Muscle layer of duodenum (tissue), 2 donors: Measurements from ENCODE around the gene GATA1.

Experiments used
- H3K27ac ChIP-seq: one replicate; pipeline ENCODE4 v1.7.0; 2013; ENCODE audit warnings: mild to moderate bottlenecking, low read length
- H3K27me3 ChIP-seq: one replicate; pipeline ENCODE4 v1.7.0; 2013; ENCODE audit warnings: low read depth, mild to moderate bottlenecking, control low read depth, low read length
- H3K36me3 ChIP-seq, 2 donors: one replicate each; pipeline ENCODE4 v1.7.0; 2013; ENCODE audit warnings: low read length in 2 of 2, control low read depth in 1 of 2, mild to moderate bottlenecking in 1 of 2; ENCODE audit not compliant: insufficient read depth in 2 of 2, control insufficient read depth in 1 of 2
- H3K4me1 ChIP-seq, 2 donors: one replicate each; pipeline ENCODE4 v1.7.0; 2013; ENCODE audit warnings: low read length in 2 of 2, mild to moderate bottlenecking in 2 of 2, control low read depth in 1 of 2, moderate library complexity in 1 of 2; ENCODE audit not compliant: insufficient read depth in 2 of 2, control insufficient read depth in 1 of 2
- H3K4me3 ChIP-seq, 2 donors: one replicate each; pipeline ENCODE4 v1.7.0; 2013; ENCODE audit warnings: low read length in 2 of 2, low read depth in 1 of 2, mild to moderate bottlenecking in 1 of 2
- H3K9me3 ChIP-seq, 2 donors: one replicate each; pipeline ENCODE4 v1.7.0; 2013; ENCODE audit warnings: low read length in 2 of 2, control low read depth in 1 of 2, mild to moderate bottlenecking in 1 of 2; ENCODE audit not compliant: control insufficient read depth in 1 of 2
- donor health status: healthy.

The GATA1 gene

GRCh38 chrX:48785540-48786214 lies 713 bp upstream of the GATA1 start:
- no peaks in the 10 kb centered on the region for H3K4me1 ChIP-seq
- no peak overlapping the region for H3K27ac ChIP-seq
- no peaks in the 10 kb centered on the region for H3K27me3 ChIP-seq
- H3K36me3 ChIP-seq, result no peaks in the 10 kb centered on the region
- no peak overlapping the region for H3K4me3 ChIP-seq
- no peaks in the 10 kb centered on the region for H3K9me3 ChIP-seq

- Histone ChIP-seq H3K4me3 (no peak overlapping the region), H3K4me1 (no peaks in the 10 kb centered on the region), H3K36me3 (no peaks in the 10 kb centered on the region), H3K9me3 (no peaks in the 10 kb centered on the region), H3K27me3 (no peaks in the 10 kb centered on the region), H3K27ac (no peak overlapping the region)
Measured at GRCh38 chrX:48786825-48787504, 575 bp downstream of the GATA1 start.

- no peaks in the 10 kb centered on the region for H3K27me3 ChIP-seq
- no peak overlapping the region for H3K27ac ChIP-seq
- H3K9me3 ChIP-seq, result no peaks in the 10 kb centered on the region
- no peaks in the 10 kb centered on the region for H3K36me3 ChIP-seq
- no peaks in the 10 kb centered on the region for H3K4me1 ChIP-seq
- no peak overlapping the region for H3K4me3 ChIP-seq
Measured at GRCh38 chrX:48787505-48788443, 1.4 kb downstream of the GATA1 start.

GRCh38 chrX:48789366-48790220 lies 3.2 kb downstream of the GATA1 start:
- Histone ChIP-seq H3K9me3 (no peaks in the 10 kb centered on the region), H3K4me3 (no peak overlapping the region), H3K27ac (no peak overlapping the region), H3K36me3 (no peaks in the 10 kb centered on the region), H3K4me1 (no peaks in the 10 kb centered on the region), H3K27me3 (no peaks in the 10 kb centered on the region)

GRCh38 chrX:48790477-48790876 lies 4.1 kb downstream of the GATA1 start:
- no peaks in the 10 kb centered on the region for H3K4me1 ChIP-seq
- H3K27me3 ChIP-seq, result no peaks in the 10 kb centered on the region
- H3K9me3 ChIP-seq, result no peaks in the 10 kb centered on the region
- no peak overlapping the region for H3K4me3 ChIP-seq
- H3K27ac ChIP-seq, result no peak overlapping the region
- no peaks in the 10 kb centered on the region for H3K36me3 ChIP-seq

GRCh38 chrX:48791063-48791820 lies 4.9 kb downstream of the GATA1 start:
- H3K36me3 ChIP-seq, result no peaks in the 10 kb centered on the region
- H3K4me1 ChIP-seq, result no peaks in the 10 kb centered on the region
- H3K9me3 ChIP-seq, result no peaks in the 10 kb centered on the region
- no peaks in the 10 kb centered on the region for H3K27me3 ChIP-seq
- no peak overlapping the region for H3K4me3 ChIP-seq
- H3K27ac ChIP-seq, result no peak overlapping the region

DNA sequence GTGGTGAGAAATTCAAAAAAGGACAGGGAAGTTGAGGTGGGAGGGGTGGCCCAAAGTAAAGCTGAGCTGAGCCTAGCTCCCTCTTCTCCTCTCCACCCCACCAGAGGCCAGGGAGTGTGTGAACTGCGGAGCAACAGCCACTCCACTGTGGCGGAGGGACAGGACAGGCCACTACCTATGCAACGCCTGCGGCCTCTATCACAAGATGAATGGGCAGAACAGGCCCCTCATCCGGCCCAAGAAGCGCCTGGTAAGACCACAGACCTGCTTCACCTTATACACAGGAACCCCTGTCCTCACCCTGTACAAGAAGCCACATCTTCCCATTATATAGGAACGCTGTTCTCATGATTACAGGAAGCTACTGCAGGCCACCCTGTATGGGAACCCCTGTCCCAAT lies 5.8 kb downstream of the GATA1 start:
- H3K36me3 ChIP-seq, result no peaks in the 10 kb centered on the region
- no peaks in the 10 kb centered on the region for H3K27me3 ChIP-seq
- no peak overlapping the region for H3K27ac ChIP-seq
- no peak overlapping the region for H3K4me3 ChIP-seq
- no peaks in the 10 kb centered on the region for H3K4me1 ChIP-seq
- H3K9me3 ChIP-seq, result no peaks in the 10 kb centered on the region

- no peak overlapping the region for H3K27ac ChIP-seq
- no peaks in the 10 kb centered on the region for H3K27me3 ChIP-seq
- H3K4me1 ChIP-seq, result no peaks in the 10 kb centered on the region
- H3K4me3 ChIP-seq, result no peak overlapping the region
- no peaks in the 10 kb centered on the region for H3K36me3 ChIP-seq
- H3K9me3 ChIP-seq, result no peaks in the 10 kb centered on the region
Measured at GRCh38 chrX:48793935-48794334, 7.5 kb downstream of the GATA1 start.

DNA sequence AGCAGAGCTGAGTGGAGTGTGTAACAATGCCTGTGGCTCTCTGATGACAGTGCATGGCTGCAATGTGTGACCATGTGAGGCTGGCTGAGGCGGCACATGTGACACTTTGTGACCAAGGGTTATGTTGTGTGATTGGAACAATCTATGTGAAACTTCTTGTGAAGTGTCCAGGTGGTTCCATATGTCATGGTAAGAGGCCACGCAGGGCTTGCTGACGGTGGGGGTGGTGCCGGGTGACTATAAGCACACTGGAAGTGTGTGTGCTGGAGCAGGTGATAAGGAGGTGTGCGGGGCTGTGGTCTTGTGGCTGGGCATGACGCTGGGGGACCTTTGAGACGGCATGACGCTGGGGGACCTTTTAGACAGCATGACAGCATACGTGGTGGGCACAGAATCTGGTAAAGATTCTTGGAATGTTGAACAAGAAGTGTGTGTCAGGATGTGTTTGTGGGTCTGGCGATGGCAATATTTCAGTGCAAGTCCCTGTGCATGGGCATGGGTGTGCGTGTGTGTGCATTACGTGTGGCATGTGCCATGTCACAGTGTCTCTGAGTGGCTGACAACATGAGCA lies 8.0 kb downstream of the GATA1 start:
- Histone ChIP-seq H3K27ac (no peak overlapping the region), H3K36me3 (no peaks in the 10 kb centered on the region), H3K27me3 (no peaks in the 10 kb centered on the region)

GRCh38 chrX:48794911-48795515 lies 8.6 kb downstream of the GATA1 start:
- Histone ChIP-seq H3K27me3 (no peaks in the 10 kb centered on the region), H3K4me3 (no peak overlapping the region), H3K36me3 (no peaks in the 10 kb centered on the region), H3K27ac (no peak overlapping the region), H3K9me3 (no peaks in the 10 kb centered on the region), H3K4me1 (no peaks in the 10 kb centered on the region)

More for the DNA sequence above, 8.0 kb downstream of the GATA1 start:
- Histone ChIP-seq H3K9me3 (no peaks in the 10 kb centered on the region), H3K4me3 (no peak overlapping the region), H3K4me1 (no peaks in the 10 kb centered on the region)
